ENCODE results near the gene SLC38A11.

- TF ChIP-seq POLR2A (IDR thresholded peaks at IDR 0.05) = no peak
- no peak for TF ChIP-seq CTCF (IDR thresholded peaks at IDR 0.05)
- no peak for TF ChIP-seq POLR2AphosphoS5 (IDR thresholded peaks at IDR 0.05; ENCODE audit: insufficient read depth in 1 of 2, low read depth in 1 of 2)
Observed at GRCh38 chr2:164913640-164914350, 41.5 kb downstream of the SLC38A11 start.

Measured in vagina (tissue), 2 donors.